Fibroblast of villous mesenchyme (primary cell): ENCODE measurements around the gene ISG20L2. TPM values are rescaled to one million over a fixed set of nuclear protein-coding genes. Genes with fewer than 3 reads are reported as not detected.
A peak's percentile ranks its signal among the peaks of the same experiment; 100 is the strongest.
"Not testable (repeated sequence)": the region's sequence is repeated elsewhere in the genome, so short reads cannot be mapped to it uniquely, and the experiment has no call there.

Experiments
- DNase-seq: peaks from one replicate; pipeline ENCODE4 v3.0.0-alpha.2; 2010; ENCODE audit warnings: low read depth
- H3K4me3 ChIP-seq: 2 replicates; pipeline ENCODE4 v1.5.1; 2011; ENCODE audit warnings: low read depth, mild to moderate bottlenecking, low read length
- total RNA-seq: library from RNA; depleted of rRNA; stranded (reverse); fragments of >200 nt; gene quantifications from 2 replicates; pipeline ENCODE4 v1.2.3, GENCODE V29; 2012
- TF ChIP-seq, protein P1 (sequence below): IDR thresholded peaks from 2 replicates; pipeline ENCODE4 v1.5.1; 2012; ENCODE audit warnings: low read depth, mild to moderate bottlenecking, low read length; ENCODE audit not compliant: insufficient read depth

ISG20L2 gene
- total RNA-seq, 1 donor: 22.9 TPM

DNA sequence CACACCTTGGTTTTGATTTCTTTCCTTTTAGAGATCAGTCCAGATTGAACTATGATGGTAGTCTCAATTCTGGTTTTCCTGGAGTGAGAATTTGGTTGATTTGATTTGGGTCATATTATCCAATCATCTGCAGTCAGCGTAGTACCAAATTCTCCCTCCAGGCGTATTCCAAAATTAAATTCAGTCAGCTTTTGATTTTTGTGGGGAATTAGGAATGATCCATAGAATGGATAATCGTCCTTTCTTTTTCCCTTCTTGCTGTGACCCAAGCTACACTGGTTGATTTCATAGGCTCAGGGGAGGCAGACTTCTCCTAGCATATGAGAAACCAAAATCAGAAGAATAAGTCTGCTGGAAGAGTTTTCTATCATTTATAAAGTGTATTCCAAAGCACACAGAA is 43.7 kb upstream of the ISG20L2 start:
- no peak for DNase-seq
- TF ChIP-seq, protein P1, sequence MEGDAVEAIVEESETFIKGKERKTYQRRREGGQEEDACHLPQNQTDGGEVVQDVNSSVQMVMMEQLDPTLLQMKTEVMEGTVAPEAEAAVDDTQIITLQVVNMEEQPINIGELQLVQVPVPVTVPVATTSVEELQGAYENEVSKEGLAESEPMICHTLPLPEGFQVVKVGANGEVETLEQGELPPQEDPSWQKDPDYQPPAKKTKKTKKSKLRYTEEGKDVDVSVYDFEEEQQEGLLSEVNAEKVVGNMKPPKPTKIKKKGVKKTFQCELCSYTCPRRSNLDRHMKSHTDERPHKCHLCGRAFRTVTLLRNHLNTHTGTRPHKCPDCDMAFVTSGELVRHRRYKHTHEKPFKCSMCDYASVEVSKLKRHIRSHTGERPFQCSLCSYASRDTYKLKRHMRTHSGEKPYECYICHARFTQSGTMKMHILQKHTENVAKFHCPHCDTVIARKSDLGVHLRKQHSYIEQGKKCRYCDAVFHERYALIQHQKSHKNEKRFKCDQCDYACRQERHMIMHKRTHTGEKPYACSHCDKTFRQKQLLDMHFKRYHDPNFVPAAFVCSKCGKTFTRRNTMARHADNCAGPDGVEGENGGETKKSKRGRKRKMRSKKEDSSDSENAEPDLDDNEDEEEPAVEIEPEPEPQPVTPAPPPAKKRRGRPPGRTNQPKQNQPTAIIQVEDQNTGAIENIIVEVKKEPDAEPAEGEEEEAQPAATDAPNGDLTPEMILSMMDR: no peak
- H3K4me3 ChIP-seq: no peak overlapping the region

DNA sequence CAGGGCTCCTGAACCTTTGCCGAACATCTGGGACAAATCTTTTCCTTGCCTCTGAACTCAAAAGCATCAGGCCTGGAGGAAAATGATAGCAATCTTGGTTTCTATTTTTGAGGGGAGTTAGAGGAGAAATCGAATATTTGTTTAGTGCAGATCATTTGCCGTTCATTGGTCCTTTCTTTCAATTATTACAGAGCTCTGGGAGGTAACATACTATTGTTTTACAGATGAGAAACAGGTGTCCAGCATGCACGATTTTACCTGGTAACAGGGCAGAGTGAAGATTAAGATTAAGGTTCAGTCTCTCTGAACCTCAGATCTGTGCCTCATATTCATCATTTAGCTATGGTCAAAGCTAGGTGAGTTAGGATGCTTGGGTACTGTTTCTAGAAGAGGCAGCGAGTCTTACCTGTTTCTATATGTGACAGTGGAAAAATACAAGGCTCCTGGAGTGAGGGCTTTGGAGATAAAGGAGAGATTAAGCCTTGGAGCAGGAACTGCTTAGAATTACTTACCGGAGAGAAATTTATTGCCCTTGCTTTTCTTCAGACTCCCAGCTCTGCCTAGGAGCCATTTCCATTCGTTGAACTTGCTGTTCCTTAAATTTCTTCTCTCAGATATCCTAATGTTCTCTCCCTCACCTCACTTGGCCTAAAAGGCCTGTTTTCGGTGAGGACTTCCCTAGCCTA is 40.2 kb upstream of the ISG20L2 start:
- TF ChIP-seq, protein P1: no peak
- peak; percentile 19 for DNase-seq
- H3K4me3 ChIP-seq: peak overlapping the region; percentile 94

DNA sequence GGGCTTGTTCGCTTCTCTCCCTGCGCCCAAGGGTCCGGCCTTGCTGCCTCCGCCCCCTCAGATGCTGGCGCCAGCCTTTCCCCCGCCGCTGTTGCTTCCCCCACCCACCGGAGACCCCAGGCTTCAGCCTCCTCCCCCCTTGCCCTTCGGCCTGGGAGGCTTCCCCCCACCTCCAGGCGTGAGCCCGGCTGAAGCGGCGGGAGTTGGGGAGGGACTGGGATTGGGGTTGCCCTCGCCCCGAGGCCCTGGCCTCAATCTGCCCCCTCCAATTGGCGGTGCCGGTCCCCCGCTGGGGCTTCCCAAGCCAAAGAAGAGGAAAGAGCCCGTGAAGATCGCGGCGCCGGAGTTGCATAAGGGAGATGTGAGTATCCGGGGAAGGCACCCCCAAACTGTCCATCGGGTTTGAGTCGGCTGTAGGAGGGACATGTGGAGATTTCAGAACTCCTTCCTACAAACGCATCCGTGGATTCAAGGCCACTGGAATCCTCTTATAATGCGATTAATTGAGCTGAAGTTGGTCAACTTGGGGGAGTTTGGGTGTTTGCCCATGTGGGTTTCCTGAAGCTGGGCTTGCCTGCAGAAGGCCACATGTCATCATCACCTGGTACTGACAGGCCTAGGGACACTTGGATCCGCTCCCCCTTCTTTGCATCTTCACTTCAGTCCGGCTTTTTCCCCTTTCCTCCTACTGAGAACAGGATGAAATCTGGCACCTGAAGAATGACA is 39.5 kb upstream of the ISG20L2 start:
- TF ChIP-seq, protein P1: no peak
- peak overlapping the region; percentile 94 for H3K4me3 ChIP-seq
- peak; percentile 34 for DNase-seq

DNA sequence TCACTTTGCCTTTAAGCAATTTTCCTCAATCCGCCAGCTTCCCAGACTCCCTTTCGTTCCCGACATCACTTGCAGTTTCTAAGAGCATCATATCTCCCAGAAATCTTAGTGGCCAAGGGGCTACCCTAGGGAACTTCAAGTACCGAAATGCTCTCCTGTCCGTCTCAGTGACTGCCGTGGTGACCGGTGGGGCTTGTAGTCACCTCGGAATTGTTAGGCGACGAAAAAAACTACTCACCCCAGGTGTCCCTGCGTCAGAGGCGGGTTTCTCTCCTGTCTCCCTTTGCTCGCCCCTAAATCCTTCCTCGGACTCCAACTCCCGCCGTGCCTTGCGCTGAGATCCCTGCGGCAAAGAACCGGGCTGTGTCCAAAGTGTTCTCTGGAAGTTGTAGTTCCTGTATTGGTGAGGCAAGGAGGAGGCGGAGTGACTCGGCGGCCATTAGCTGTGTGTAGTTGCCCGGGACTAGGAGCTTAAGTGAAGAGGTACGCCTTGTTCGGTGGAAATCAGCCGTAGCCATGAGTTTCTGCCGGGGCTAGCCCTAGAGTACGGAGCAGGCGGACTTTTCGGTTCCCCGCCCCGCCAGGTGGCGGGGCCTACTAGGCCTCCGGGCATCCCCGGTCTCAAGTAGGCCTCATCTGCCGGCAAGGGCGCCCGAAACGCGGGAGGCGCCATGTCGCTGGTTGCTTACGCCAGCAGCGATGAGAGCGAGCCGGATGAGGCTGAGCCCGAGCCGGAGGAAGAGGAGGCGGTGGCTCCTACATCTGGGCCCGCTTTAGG is 38.7 kb upstream of the ISG20L2 start, which contains the start of gene PRCC:
PRCC (plus strand) TSS at position 435 of the 778 bp plus-strand sequence; CDS start at position 672, 237 bp downstream.
- peak; percentile 100 for DNase-seq
- H3K4me3 ChIP-seq: peak within 1 kb of the TSS; percentile 94
- TF ChIP-seq, protein P1: no peak

DNA sequence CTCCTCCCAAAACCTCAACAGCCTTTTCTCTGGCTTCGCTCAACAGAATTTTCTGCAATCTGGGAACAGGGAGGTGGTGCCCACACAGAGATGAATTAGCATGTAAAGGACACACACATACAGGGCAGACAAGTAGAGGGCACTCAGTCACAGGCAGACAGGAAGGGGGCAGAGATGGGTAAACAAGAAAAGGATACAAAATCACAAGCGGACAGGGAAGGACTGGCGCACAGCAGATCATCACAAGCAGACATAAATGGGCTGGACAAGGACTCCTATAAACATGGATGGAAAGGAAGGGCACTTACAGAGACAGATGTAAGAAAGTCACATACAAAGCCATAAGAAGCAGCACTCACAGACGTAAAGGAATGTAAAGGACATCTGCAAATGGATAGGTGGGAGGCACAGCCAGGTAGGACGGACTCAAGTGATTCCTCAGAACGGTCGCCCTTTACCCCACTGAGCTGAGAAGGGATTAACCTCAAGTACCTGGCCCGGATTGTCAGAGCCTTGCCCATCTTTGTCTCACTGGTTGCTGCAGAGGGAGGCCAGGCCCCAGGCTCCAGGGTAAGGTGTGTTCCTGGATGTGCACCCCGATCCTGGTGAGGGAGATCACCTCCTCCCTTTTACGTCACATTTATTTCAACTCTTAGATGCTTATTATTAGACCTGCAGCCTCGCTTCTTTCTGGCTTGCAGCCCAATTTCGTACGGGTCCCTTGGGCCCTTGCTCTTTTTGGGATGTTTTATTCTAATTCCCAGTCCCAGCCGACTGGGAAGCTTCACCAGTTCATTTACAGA is 37.9 kb upstream of the ISG20L2 start:
- TF ChIP-seq, protein P1: no peak
- peak; percentile 18 for DNase-seq
- peak overlapping the region; percentile 94 for H3K4me3 ChIP-seq

DNA sequence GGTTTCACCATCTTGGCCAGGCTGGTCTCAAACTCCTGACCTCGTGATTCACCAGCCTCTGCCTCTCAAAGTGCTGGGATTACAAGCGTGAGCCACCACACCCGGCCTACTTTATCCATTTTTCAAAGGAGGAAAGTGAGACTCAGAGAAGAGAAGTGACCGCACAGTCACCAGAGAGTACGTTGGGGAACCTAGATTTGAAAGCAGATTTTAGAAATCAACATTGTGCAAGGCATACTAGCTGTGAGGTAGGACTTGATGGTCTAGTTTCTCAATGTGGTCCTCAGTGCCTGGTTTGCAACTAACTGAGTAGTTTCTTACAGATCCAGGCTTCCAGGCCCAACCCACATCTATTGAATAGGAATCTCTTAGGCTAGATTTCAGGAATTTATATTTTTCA is 37.1 kb upstream of the ISG20L2 start:
- no peak overlapping the region for H3K4me3 ChIP-seq
- TF ChIP-seq, protein P1: no peak
- DNase-seq: no peak

DNA sequence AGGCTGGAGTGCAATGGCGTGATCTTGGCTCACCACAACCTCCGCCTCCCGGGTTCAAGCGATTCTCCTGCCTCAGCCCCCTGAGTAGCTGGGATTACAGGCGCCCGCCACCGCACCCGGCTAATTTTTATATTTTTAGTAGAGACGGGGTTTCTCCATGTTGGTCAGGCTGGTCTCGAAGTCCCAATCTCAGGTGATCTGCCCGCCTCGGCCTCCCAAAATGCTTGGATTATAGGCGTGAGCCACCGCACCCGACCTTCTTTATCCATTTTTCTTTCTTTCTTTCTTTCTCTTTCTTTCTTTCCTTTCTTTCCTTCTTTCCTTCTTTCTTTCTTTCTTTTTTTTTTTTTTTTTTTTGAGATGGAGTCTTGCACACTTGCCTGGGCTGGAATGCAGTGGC is 36.6 kb upstream of the ISG20L2 start:
- not testable (repeated sequence) for H3K4me3 ChIP-seq, DNase-seq
